Nephron (organoid): Measurements from ENCODE around the gene PAPPA.

Experiments used
- H3K27ac Mint-ChIP-seq, 3 experiments: 2 replicates each; pipeline ENCODE4 v1.8.0; 2020; ENCODE audit warnings: mixed read lengths in 3 of 3, mild to moderate bottlenecking in 2 of 3, moderate library complexity in 1 of 3
- H3K27me3 Mint-ChIP-seq: 2 replicates; pipeline ENCODE4 v1.8.0; 2021; ENCODE audit warnings: low read depth, mild to moderate bottlenecking, moderate library complexity, mixed read lengths
- H3K36me3 Mint-ChIP-seq: 2 replicates; pipeline ENCODE4 v1.8.0; 2020; ENCODE audit warnings: low read depth, mixed read lengths
- H3K4me1 Mint-ChIP-seq: 2 replicates; pipeline ENCODE4 v1.8.0; 2020; ENCODE audit warnings: mixed read lengths
- H3K4me3 Mint-ChIP-seq, 3 experiments: 2 replicates each; pipeline ENCODE4 v1.8.0; 2020; ENCODE audit warnings: mild to moderate bottlenecking in 3 of 3, mixed read lengths in 3 of 3, moderate library complexity in 2 of 3
- H3K9me3 Mint-ChIP-seq: 2 replicates; pipeline ENCODE4 v1.8.0; 2020; ENCODE audit warnings: mixed read lengths
- TF ChIP-seq, protein P1 (sequence below), 3 experiments: fragments of 200-600 bp; sonication (generic); IDR thresholded peaks; one replicate each; pipeline ENCODE4 v1.5.0; 2021; ENCODE audit warnings: antibody characterized with exemption in 3 of 3; ENCODE audit not compliant: unreplicated experiment in 3 of 3

PAPPA gene

DNA sequence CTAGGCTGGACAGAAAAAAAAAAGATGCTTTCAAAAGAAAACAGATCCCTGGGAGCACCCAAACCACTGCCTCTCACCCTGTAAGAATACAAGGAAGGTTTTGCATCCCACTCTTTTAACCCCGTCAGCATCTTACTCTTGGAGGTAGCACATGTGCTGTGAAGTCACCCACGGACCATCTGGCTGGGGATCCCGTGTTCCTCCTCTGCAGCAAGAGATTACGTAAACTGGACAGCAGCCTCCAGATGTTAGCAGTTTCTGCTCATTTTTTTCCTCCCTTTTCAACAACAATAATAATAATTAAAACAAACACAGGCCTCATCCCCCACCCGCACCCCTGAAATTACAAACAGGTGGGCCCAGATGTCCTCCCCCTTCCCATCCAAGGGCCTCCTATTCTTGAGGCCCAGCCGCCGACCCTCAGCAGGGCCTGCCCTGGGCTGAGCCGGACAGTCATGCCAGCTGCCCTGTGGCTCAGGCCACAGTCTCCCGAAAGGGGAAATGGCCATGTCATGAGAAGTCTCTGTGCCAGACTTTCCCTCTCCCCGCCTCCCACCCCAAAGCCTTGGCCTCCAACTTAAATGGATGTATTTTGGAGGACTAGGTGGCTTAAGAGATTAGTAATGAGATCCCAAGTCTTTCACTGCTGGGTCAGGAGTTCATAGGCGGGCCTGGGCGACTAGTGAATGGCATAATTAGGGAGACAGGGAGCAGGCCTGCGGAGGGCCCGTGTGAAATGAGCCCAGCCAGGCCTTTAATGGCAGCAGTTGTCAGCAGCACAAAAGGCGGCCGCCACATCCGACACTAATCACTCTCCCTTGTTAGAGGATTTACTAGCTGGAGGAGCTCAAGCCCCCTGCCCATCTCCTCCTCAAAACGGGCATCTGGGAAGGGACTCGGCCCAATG, 165.1 kb downstream of the PAPPA start:
- TF ChIP-seq, protein P1, sequence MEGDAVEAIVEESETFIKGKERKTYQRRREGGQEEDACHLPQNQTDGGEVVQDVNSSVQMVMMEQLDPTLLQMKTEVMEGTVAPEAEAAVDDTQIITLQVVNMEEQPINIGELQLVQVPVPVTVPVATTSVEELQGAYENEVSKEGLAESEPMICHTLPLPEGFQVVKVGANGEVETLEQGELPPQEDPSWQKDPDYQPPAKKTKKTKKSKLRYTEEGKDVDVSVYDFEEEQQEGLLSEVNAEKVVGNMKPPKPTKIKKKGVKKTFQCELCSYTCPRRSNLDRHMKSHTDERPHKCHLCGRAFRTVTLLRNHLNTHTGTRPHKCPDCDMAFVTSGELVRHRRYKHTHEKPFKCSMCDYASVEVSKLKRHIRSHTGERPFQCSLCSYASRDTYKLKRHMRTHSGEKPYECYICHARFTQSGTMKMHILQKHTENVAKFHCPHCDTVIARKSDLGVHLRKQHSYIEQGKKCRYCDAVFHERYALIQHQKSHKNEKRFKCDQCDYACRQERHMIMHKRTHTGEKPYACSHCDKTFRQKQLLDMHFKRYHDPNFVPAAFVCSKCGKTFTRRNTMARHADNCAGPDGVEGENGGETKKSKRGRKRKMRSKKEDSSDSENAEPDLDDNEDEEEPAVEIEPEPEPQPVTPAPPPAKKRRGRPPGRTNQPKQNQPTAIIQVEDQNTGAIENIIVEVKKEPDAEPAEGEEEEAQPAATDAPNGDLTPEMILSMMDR (IDR thresholded peaks at IDR 0.05; ENCODE audit: unreplicated experiment in 3 of 3): no peak

GRCh38 chr9:116319480-116319879, 165.9 kb downstream of the PAPPA start:
- TF ChIP-seq, protein P1 (IDR thresholded peaks at IDR 0.05; ENCODE audit: unreplicated experiment in 3 of 3): no peak
- Mint-ChIP-seq H3K9me3 (no peaks in the 10 kb centered on the region), H3K36me3 (peaks cover 11% of the 10 kb centered on the region), H3K4me3 (no peak overlapping the region), H3K27me3 (peaks cover 55% of the 10 kb centered on the region), H3K4me1 (peaks cover 57% of the 10 kb centered on the region), H3K27ac (no peak overlapping the region)

More for the DNA sequence above, 165.1 kb downstream of the PAPPA start:
- no peaks in the 10 kb centered on the region for H3K9me3 Mint-ChIP-seq
- H3K36me3 Mint-ChIP-seq: peaks cover 9% of the 10 kb centered on the region
- H3K4me3 Mint-ChIP-seq: peak overlapping the region in 2 of 3 experiments; percentile 4 to 7
- H3K27me3 Mint-ChIP-seq: peaks cover 49% of the 10 kb centered on the region
- H3K4me1 Mint-ChIP-seq: peaks cover 50% of the 10 kb centered on the region
- H3K27ac Mint-ChIP-seq: peak overlapping the region in 2 of 3 experiments; percentile 30 to 65

DNA sequence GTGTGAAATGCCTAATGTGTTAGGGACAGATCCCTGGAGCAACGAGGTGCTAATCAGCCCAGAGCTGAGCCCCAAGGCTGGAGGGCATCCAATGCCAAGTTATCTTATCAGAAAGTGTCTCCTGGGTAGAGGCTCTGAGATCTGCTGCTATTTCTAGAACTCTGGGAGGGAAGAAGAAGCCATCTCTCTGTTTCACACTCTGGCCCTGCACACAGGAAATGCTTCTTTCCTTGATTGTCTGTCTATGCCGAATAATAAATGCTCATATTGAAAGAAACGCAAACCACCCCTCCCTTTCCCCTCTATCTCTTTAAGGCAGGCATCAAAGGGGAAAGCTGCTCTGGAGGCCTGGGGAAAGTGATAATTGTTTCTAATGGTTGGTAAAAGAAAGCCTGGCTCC, 166.7 kb downstream of the PAPPA start:
- Mint-ChIP-seq H3K36me3 (peaks cover 9% of the 10 kb centered on the region), H3K27me3 (peaks cover 51% of the 10 kb centered on the region), H3K4me3 (no peak overlapping the region), H3K27ac (peak overlapping the region in 1 of 3 experiments; percentile 3), H3K4me1 (peaks cover 64% of the 10 kb centered on the region), H3K9me3 (no peaks in the 10 kb centered on the region)
- TF ChIP-seq, protein P1 (IDR thresholded peaks at IDR 0.05; ENCODE audit: unreplicated experiment in 3 of 3): no peak

GRCh38 chr9:116322521-116322920, 168.9 kb downstream of the PAPPA start:
- peaks cover 57% of the 10 kb centered on the region for H3K4me1 Mint-ChIP-seq
- TF ChIP-seq, protein P1 (IDR thresholded peaks at IDR 0.05; ENCODE audit: unreplicated experiment in 3 of 3): no peak

GRCh38 chr9:116323012-116323411, 169.4 kb downstream of the PAPPA start:
- H3K9me3 Mint-ChIP-seq: no peaks in the 10 kb centered on the region
- peaks cover 5% of the 10 kb centered on the region for H3K36me3 Mint-ChIP-seq
- peak overlapping the region; percentile 2 to 48 (median 2) for H3K27ac Mint-ChIP-seq
- peaks cover 45% of the 10 kb centered on the region for H3K27me3 Mint-ChIP-seq
- peaks cover 60% of the 10 kb centered on the region for H3K4me1 Mint-ChIP-seq
- TF ChIP-seq, protein P1 (IDR thresholded peaks at IDR 0.05; ENCODE audit: unreplicated experiment in 3 of 3): no peak
- peak overlapping the region in 2 of 3 experiments; percentile 4 to 24 for H3K4me3 Mint-ChIP-seq

More at GRCh38 chr9:116322521-116322920, 168.9 kb downstream of the PAPPA start:
- peaks cover 5% of the 10 kb centered on the region for H3K36me3 Mint-ChIP-seq
- H3K27ac Mint-ChIP-seq: peak overlapping the region; percentile 2 to 48 (median 2)
- peak overlapping the region in 1 of 3 experiments; percentile 5 for H3K4me3 Mint-ChIP-seq
- no peaks in the 10 kb centered on the region for H3K9me3 Mint-ChIP-seq
- peaks cover 48% of the 10 kb centered on the region for H3K27me3 Mint-ChIP-seq
